Measurements from ENCODE around the gene C11orf24.

DNA sequence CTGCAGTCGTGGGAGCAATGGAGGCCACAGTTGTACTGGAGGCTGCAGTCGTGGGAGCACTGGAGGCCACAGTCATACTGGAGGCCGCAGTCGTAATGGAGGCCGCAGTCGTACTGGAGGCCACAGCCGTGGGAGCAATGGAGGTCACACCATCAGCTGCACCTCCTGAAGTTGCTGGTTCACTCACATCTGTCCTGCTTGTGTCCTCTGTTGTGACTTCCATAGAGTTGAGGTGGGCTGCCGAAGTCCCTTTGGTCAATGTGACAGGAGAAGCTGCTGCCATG is 9.3 kb downstream of the C11orf24 start:
- TF ChIP-seq CTCF (IDR thresholded peaks at IDR 0.05; ENCODE audit: low read depth, low read length): no peak
- no peak for TF ChIP-seq POLR2A (IDR thresholded peaks at IDR 0.05; ENCODE audit: extremely low read depth, insufficient read length)
- TF ChIP-seq, protein P1, sequence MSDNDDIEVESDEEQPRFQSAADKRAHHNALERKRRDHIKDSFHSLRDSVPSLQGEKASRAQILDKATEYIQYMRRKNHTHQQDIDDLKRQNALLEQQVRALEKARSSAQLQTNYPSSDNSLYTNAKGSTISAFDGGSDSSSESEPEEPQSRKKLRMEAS (IDR thresholded peaks at IDR 0.05; ENCODE audit: low read depth, low read length): no peak
- no peak for TF ChIP-seq MYC (IDR thresholded peaks at IDR 0.05; ENCODE audit: low read depth, low read length)

All from NB4 (cell line).